HCT116 (cell line): ENCODE data around the gene IQCM. TPM values are rescaled to one million over a fixed set of nuclear protein-coding genes. Genes with fewer than 3 reads are reported as not detected.

Experiments
- ATAC-seq: fragments of 200-7000 bp; cut with Tn5 transposase; 2 replicates; pipeline ENCODE4 v1.9.1; 2020; ENCODE audit warnings: mild to moderate bottlenecking, moderate library complexity
- BruUV-seq: library from RNA; stranded (reverse); fragments of 400-500 nt; replicated peaks from 2 replicates; lab custom pipeline; 2021; lab: Mats Ljungman, UMichigan
- CTCF ChIA-PET: fragments of 300-600 bp; sonication (Branson Sonifier 250); formaldehyde crosslinking; loops from one replicate; lab custom pipeline; 2021; ENCODE audit warnings: antibody characterized with exemption; lab: Charles Lee
- POLR2A ChIA-PET: fragments of 300-600, 350-600 bp; sonication (Branson Sonifier 250); formaldehyde crosslinking; loops from one replicate; lab custom pipeline; 2021; ENCODE audit warnings: antibody characterized with exemption; lab: Charles Lee
- RAD21 ChIA-PET, 2 experiments: fragments of 300-600 bp; sonication (Branson Sonifier 250); formaldehyde crosslinking; loops; one replicate each; lab custom pipeline; 2023; ENCODE audit warnings: low total read pairs in 2 of 2; ENCODE audit not compliant: uncharacterized antibody in 2 of 2, unreplicated experiment in 2 of 2, low non-redundant PET in 1 of 2; lab: Charles Lee
- DNase-seq: peaks from one replicate; pipeline ENCODE4 v3.0.0-alpha.2; 2010; ENCODE audit warnings: low read depth, low spot score
- H2AFZ ChIP-seq: fragments of 200-600 bp; shearing (Covaris generic), sonication (generic); 2 replicates; pipeline ENCODE4 v1.6.1; 2017; ENCODE audit warnings: low read depth, mixed run types, mixed read lengths, antibody characterized with exemption, low read length; ENCODE audit not compliant: poor library complexity, severe bottlenecking
- H3K27ac ChIP-seq: 2 replicates; pipeline ENCODE4 v1.5.1; 2012; ENCODE audit warnings: low read depth, low read length
- H3K27me3 ChIP-seq: fragments of 200-600 bp; sonication (generic); 2 replicates; pipeline ENCODE4 v1.6.1; 2016; ENCODE audit warnings: mixed run types, low read length, mixed read lengths; ENCODE audit not compliant: insufficient read depth
- H3K36me3 ChIP-seq, 2 experiments: fragments of 200-500 bp in 1 of 2; fragments of 200-600 bp in 1 of 2; sonication (Bioruptor generic) in 1 of 2; sonication (generic) in 1 of 2; 2 replicates each; pipeline versions ENCODE4 v1.5.1 to v1.6.1; 2014 to 2016; ENCODE audit warnings: low read length in 2 of 2, inconsistent platforms in 1 of 2, mixed read lengths in 1 of 2, mixed run types in 1 of 2; ENCODE audit not compliant: insufficient read depth in 2 of 2, control insufficient read depth in 1 of 2
- H3K4me1 ChIP-seq, 2 experiments: fragments of 200-600 bp in 1 of 2; sonication (generic) in 1 of 2; 2 replicates each; pipeline versions ENCODE4 v1.5.1 to v1.6.1; 2012 to 2017; ENCODE audit warnings: low read length in 2 of 2, inconsistent platforms in 1 of 2, mild to moderate bottlenecking in 1 of 2, mixed read lengths in 1 of 2, mixed run types in 1 of 2, moderate library complexity in 1 of 2; ENCODE audit not compliant: insufficient read depth in 2 of 2, control insufficient read depth in 1 of 2
- H3K4me2 ChIP-seq: fragments of 200-600 bp; sonication (generic); 2 replicates; pipeline ENCODE4 v1.6.1; 2017; ENCODE audit warnings: mixed run types, low read length, mixed read lengths
- H3K4me3 ChIP-seq, 2 experiments: fragments of 200-600 bp in 1 of 2; sonication (generic) in 1 of 2; replicated peaks in 1 of 2; 2 replicates each; pipeline ENCODE4 v1.5.1; 2011 to 2016; ENCODE audit warnings: low read length in 2 of 2, control low read depth in 1 of 2, low read depth in 1 of 2, mild to moderate bottlenecking in 1 of 2, mixed read lengths in 1 of 2, mixed run types in 1 of 2
- H3K79me2 ChIP-seq: fragments of 200-600 bp; sonication (generic); 2 replicates; pipeline ENCODE4 v1.6.1; 2017; ENCODE audit warnings: mild to moderate bottlenecking, mixed run types, low read length, moderate library complexity, mixed read lengths; ENCODE audit not compliant: insufficient read depth
- H3K9ac ChIP-seq: fragments of 200-600 bp; sonication (generic); 2 replicates; pipeline ENCODE4 v1.6.1; 2016; ENCODE audit warnings: low read length, mixed read lengths
- H3K9me2 ChIP-seq: fragments of 200-600 bp; sonication (generic), shearing (Covaris generic); 2 replicates; pipeline ENCODE4 v1.6.1; 2017; ENCODE audit warnings: mixed run types, mild to moderate bottlenecking, moderate library complexity; ENCODE audit not compliant: insufficient read depth
- H3K9me3 ChIP-seq, 2 experiments: fragments of 200-500 bp in 1 of 2; fragments of 200-600 bp in 1 of 2; sonication (Bioruptor generic) in 1 of 2; sonication (generic) in 1 of 2; 2 replicates each; pipeline ENCODE4 v1.6.1; 2014 to 2017; ENCODE audit warnings: low read length in 2 of 2, mixed read lengths in 2 of 2, inconsistent platforms in 1 of 2, low read depth in 1 of 2, mild to moderate bottlenecking in 1 of 2, mixed run types in 1 of 2, moderate library complexity in 1 of 2; ENCODE audit not compliant: control insufficient read depth in 1 of 2, insufficient read depth in 1 of 2
- H4K20me1 ChIP-seq: fragments of 200-600 bp; sonication (generic), shearing (Covaris generic); 2 replicates; pipeline ENCODE4 v1.6.1; 2017; ENCODE audit warnings: mixed run types, mild to moderate bottlenecking, moderate library complexity; ENCODE audit not compliant: insufficient read depth
- CEBPB ChIP-seq: IDR thresholded peaks from 2 replicates; pipeline ENCODE4 v1.6.1; 2012; ENCODE audit warnings: low read depth
- EZH2 ChIP-seq: fragments of 200-600 bp; sonication (generic); IDR thresholded peaks from 2 replicates; pipeline ENCODE4 v1.6.1; 2017; ENCODE audit warnings: antibody characterized with exemption, mixed run types
- EZH2phosphoT487 ChIP-seq: fragments of 200-600 bp; IDR thresholded peaks from 2 replicates; pipeline ENCODE4 v1.6.1; 2018; ENCODE audit warnings: antibody characterized with exemption, borderline replicate concordance
- FOSL1 ChIP-seq: IDR thresholded peaks from 2 replicates; pipeline ENCODE4 v1.6.1; 2012; ENCODE audit warnings: low read depth
- JUND ChIP-seq: IDR thresholded peaks from 2 replicates; pipeline ENCODE4 v1.6.1; 2012
- POLR2A ChIP-seq: IDR thresholded peaks from 2 replicates; pipeline ENCODE4 v1.7.0; 2011; ENCODE audit warnings: borderline replicate concordance; ENCODE audit not compliant: insufficient read depth, insufficient read length; ENCODE audit errors: extremely low read depth
- RAD21 ChIP-seq: IDR thresholded peaks from 2 replicates; pipeline ENCODE4 v1.6.1; 2012; ENCODE audit warnings: low read depth, mild to moderate bottlenecking
- SIN3A ChIP-seq: IDR thresholded peaks from 2 replicates; pipeline ENCODE4 v1.6.1; 2012; ENCODE audit warnings: low read depth
- SP1 ChIP-seq: IDR thresholded peaks from 2 replicates; pipeline ENCODE4 v1.6.1; 2012; ENCODE audit warnings: low read depth
- SRF ChIP-seq: IDR thresholded peaks from 2 replicates; pipeline ENCODE4 v1.6.1; 2012; ENCODE audit warnings: low read depth
- TCF7L2 ChIP-seq: IDR thresholded peaks from 2 replicates; pipeline ENCODE4 v1.7.0; 2011; ENCODE audit warnings: borderline replicate concordance, inconsistent platforms; ENCODE audit not compliant: insufficient read depth, insufficient read length; ENCODE audit errors: extremely low read depth
- YY1 ChIP-seq: IDR thresholded peaks from 2 replicates; pipeline ENCODE4 v1.6.1; 2011; ENCODE audit warnings: low read length, low read depth, moderate library complexity, mild to moderate bottlenecking; ENCODE audit not compliant: insufficient replicate concordance; ENCODE audit errors: extremely low read depth
- ZFX ChIP-seq: fragments of 450-650 bp; IDR thresholded peaks from 2 replicates; pipeline ENCODE4 v1.6.1; 2017
- ZNF274 ChIP-seq: fragments of 200-500 bp; sonication (Bioruptor generic); IDR thresholded peaks from 2 replicates; pipeline ENCODE4 v1.6.1; 2014; ENCODE audit warnings: mild to moderate bottlenecking, low read depth, low read length, inconsistent platforms
- intact Hi-C: fragments of 100-400 bp; cut with micrococcal nuclease; formaldehyde crosslinking; loops from 2 replicates; pipeline ENCODE4 v1.10.0; 2022
- total RNA-seq: library from RNA; stranded (reverse); gene quantifications from one replicate; pipeline ENCODE4 v1.2.1, GENCODE V29; 2021; ENCODE audit not compliant: unreplicated experiment
- TF ChIP-seq, protein P1 (sequence below): IDR thresholded peaks from 2 replicates; pipeline ENCODE4 v1.6.1; 2012
- TF ChIP-seq, protein P2 (sequence below): IDR thresholded peaks from 2 replicates; pipeline ENCODE4 v1.6.1; 2012
- TF ChIP-seq, protein P3 (sequence below): IDR thresholded peaks from 2 replicates; pipeline ENCODE4 v1.6.1; 2011; ENCODE audit warnings: mild to moderate bottlenecking, low read length, moderate library complexity; ENCODE audit not compliant: insufficient replicate concordance; ENCODE audit errors: extremely low read depth
- TF ChIP-seq, protein P4 (sequence below), 3 experiments: fragments of 200-600 bp in 1 of 3; sonication (generic) in 1 of 3; IDR thresholded peaks in 2 of 3; conservative IDR thresholded peaks in 1 of 3; 2 replicates each; pipeline ENCODE4 v1.5.1; 2012 to 2017; ENCODE audit warnings: low read depth in 2 of 3, low read length in 2 of 3, antibody characterized with exemption in 1 of 3, borderline replicate concordance in 1 of 3, control low read depth in 1 of 3, mild to moderate bottlenecking in 1 of 3, mixed read lengths in 1 of 3, mixed run types in 1 of 3, moderate library complexity in 1 of 3; ENCODE audit not compliant: insufficient read depth in 1 of 3
- TF ChIP-seq, protein P5 (sequence below): IDR thresholded peaks from 2 replicates; pipeline ENCODE4 v1.6.1; 2012; ENCODE audit warnings: low read depth

Gene IQCM
- total RNA-seq, 1 experiment from 2014 or later, result 0.20 TPM

DNA sequence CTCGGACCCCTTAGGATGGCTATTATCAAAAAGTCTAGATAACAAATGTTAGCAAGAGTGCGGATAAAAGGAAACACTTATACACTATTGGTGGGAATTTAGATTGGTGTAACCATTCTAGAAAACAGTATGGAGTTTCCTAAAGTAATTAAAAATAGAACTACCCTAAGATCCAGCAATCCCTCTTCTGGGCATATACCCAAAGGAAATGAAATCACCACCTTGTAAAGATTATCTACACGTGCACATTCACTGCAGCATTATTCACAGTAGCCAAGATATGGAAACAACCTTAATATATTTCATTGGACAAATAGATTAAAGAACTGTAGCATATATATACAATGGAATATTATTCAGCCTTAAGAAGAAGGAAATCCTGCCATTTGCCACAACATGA lies 462.4 kb downstream of the IQCM start:
- Histone ChIP-seq H3K27me3 (no peaks in the 10 kb centered on the region), H2AFZ (no peak overlapping the region), H3K27ac (no peak overlapping the region), H3K79me2 (no peaks in the 10 kb centered on the region)
- TF ChIP-seq EZH2phosphoT487 (no peak), EZH2 (no peak), TCF7L2 (no peak), SIN3A (no peak), RAD21 (no peak), YY1 (no peak), ZNF274 (no peak), POLR2A (no peak), ZFX (no peak), SP1 (no peak), CEBPB (no peak), JUND (no peak), SRF (no peak), FOSL1 (no peak)
- TF ChIP-seq, protein P1, sequence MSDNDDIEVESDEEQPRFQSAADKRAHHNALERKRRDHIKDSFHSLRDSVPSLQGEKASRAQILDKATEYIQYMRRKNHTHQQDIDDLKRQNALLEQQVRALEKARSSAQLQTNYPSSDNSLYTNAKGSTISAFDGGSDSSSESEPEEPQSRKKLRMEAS, result no peak
- TF ChIP-seq, protein P2, sequence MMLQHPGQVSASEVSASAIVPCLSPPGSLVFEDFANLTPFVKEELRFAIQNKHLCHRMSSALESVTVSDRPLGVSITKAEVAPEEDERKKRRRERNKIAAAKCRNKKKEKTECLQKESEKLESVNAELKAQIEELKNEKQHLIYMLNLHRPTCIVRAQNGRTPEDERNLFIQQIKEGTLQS, result no peak
- TF ChIP-seq, protein P3, sequence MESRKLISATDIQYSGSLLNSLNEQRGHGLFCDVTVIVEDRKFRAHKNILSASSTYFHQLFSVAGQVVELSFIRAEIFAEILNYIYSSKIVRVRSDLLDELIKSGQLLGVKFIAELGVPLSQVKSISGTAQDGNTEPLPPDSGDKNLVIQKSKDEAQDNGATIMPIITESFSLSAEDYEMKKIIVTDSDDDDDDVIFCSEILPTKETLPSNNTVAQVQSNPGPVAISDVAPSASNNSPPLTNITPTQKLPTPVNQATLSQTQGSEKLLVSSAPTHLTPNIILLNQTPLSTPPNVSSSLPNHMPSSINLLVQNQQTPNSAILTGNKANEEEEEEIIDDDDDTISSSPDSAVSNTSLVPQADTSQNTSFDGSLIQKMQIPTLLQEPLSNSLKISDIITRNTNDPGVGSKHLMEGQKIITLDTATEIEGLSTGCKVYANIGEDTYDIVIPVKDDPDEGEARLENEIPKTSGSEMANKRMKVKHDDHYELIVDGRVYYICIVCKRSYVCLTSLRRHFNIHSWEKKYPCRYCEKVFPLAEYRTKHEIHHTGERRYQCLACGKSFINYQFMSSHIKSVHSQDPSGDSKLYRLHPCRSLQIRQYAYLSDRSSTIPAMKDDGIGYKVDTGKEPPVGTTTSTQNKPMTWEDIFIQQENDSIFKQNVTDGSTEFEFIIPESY, result no peak
- TF ChIP-seq, protein P4, sequence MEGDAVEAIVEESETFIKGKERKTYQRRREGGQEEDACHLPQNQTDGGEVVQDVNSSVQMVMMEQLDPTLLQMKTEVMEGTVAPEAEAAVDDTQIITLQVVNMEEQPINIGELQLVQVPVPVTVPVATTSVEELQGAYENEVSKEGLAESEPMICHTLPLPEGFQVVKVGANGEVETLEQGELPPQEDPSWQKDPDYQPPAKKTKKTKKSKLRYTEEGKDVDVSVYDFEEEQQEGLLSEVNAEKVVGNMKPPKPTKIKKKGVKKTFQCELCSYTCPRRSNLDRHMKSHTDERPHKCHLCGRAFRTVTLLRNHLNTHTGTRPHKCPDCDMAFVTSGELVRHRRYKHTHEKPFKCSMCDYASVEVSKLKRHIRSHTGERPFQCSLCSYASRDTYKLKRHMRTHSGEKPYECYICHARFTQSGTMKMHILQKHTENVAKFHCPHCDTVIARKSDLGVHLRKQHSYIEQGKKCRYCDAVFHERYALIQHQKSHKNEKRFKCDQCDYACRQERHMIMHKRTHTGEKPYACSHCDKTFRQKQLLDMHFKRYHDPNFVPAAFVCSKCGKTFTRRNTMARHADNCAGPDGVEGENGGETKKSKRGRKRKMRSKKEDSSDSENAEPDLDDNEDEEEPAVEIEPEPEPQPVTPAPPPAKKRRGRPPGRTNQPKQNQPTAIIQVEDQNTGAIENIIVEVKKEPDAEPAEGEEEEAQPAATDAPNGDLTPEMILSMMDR (IDR thresholded peaks at IDR 0.05 in 2 of 3, conservative IDR thresholded peaks at IDR 0.05 in 1 of 3; ENCODE audit: borderline replicate concordance in 1 of 3, insufficient read depth in 1 of 3, low read depth in 2 of 3, low read length in 2 of 3), result no peak
- TF ChIP-seq, protein P5, sequence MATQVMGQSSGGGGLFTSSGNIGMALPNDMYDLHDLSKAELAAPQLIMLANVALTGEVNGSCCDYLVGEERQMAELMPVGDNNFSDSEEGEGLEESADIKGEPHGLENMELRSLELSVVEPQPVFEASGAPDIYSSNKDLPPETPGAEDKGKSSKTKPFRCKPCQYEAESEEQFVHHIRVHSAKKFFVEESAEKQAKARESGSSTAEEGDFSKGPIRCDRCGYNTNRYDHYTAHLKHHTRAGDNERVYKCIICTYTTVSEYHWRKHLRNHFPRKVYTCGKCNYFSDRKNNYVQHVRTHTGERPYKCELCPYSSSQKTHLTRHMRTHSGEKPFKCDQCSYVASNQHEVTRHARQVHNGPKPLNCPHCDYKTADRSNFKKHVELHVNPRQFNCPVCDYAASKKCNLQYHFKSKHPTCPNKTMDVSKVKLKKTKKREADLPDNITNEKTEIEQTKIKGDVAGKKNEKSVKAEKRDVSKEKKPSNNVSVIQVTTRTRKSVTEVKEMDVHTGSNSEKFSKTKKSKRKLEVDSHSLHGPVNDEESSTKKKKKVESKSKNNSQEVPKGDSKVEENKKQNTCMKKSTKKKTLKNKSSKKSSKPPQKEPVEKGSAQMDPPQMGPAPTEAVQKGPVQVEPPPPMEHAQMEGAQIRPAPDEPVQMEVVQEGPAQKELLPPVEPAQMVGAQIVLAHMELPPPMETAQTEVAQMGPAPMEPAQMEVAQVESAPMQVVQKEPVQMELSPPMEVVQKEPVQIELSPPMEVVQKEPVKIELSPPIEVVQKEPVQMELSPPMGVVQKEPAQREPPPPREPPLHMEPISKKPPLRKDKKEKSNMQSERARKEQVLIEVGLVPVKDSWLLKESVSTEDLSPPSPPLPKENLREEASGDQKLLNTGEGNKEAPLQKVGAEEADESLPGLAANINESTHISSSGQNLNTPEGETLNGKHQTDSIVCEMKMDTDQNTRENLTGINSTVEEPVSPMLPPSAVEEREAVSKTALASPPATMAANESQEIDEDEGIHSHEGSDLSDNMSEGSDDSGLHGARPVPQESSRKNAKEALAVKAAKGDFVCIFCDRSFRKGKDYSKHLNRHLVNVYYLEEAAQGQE, result no peak
- TF ChIP-seq, all 23 proteins: peak for 0
- POLR2A ChIA-PET, result no interaction called here
- no TSS peak for BruUV-seq
- ATAC-seq, result no peak
- Histone ChIP-seq H3K36me3 (no peaks in the 10 kb centered on the region), H3K9me3 (no peaks in the 10 kb centered on the region), H3K4me2 (no peak overlapping the region), H3K9me2 (no peaks in the 10 kb centered on the region), H3K9ac (no peak overlapping the region), H3K4me1 (no peaks in the 10 kb centered on the region), H4K20me1 (no peaks in the 10 kb centered on the region), H3K4me3 (no peak overlapping the region)
- DNase-seq, result no peak
- RAD21 ChIA-PET, result no interaction called here
- CTCF ChIA-PET, result no interaction called here
- intact Hi-C loops, result no loop called here
